Endothelial cell of umbilical vein (primary cell): ENCODE measurements around the gene ANKS1B.

Source experiments
- CTCF ChIP-seq, 2 donors: IDR thresholded peaks; 1 replicate in 1 of 2; 2 replicates in 1 of 2; pipeline ENCODE4 v1.5.1; 2011; ENCODE audit warnings: low read length in 2 of 2, mild to moderate bottlenecking in 2 of 2, moderate library complexity in 2 of 2, control low read depth in 1 of 2, inconsistent platforms in 1 of 2, low read depth in 1 of 2; ENCODE audit not compliant: insufficient read depth in 1 of 2; ENCODE audit errors: extremely low read depth in 1 of 2
- EZH2 ChIP-seq: IDR thresholded peaks from 2 replicates; pipeline ENCODE4 v1.6.1; 2012; ENCODE audit warnings: borderline replicate concordance, low read depth, mild to moderate bottlenecking, moderate library complexity, low read length, inconsistent platforms; ENCODE audit not compliant: severe bottlenecking
- FOS ChIP-seq: IDR thresholded peaks from 2 replicates; pipeline ENCODE4 v1.6.1; 2011; ENCODE audit warnings: mild to moderate bottlenecking, low read length, moderate library complexity, borderline replicate concordance; ENCODE audit not compliant: insufficient read depth
- JUN ChIP-seq: IDR thresholded peaks from 2 replicates; pipeline ENCODE4 v1.6.1; 2011; ENCODE audit warnings: borderline replicate concordance, low read depth; ENCODE audit not compliant: insufficient read length, insufficient read depth
- MAX ChIP-seq: IDR thresholded peaks from 2 replicates; pipeline ENCODE4 v1.6.1; 2011; ENCODE audit not compliant: insufficient read depth, insufficient read length
- POLR2A ChIP-seq: IDR thresholded peaks from 2 replicates; pipeline ENCODE4 v1.6.1; 2012; ENCODE audit warnings: low read depth, mild to moderate bottlenecking, control low read depth, low read length
- POLR2AphosphoS5 ChIP-seq: IDR thresholded peaks from 2 replicates; pipeline ENCODE4 v1.6.1; 2012; ENCODE audit warnings: low read depth, mild to moderate bottlenecking, control low read depth, low read length, moderate library complexity; ENCODE audit not compliant: insufficient read depth

GRCh38 chr12:99311373-99311772 is 673.4 kb downstream of the ANKS1B start:
- TF ChIP-seq CTCF (IDR thresholded peaks at IDR 0.05; ENCODE audit: extremely low read depth in 1 of 2, insufficient read depth in 1 of 2, low read depth in 1 of 2, low read length in 2 of 2) (no peak), POLR2AphosphoS5 (no peak), POLR2A (no peak), EZH2 (no peak), JUN (no peak), FOS (no peak), MAX (no peak)
